HepG2 (cell line): Measurements from ENCODE around the gene FAM169A. TPM values are rescaled to one million over a fixed set of nuclear protein-coding genes. Genes with fewer than 3 reads are reported as not detected.

Source experiments
- ARHGAP35 ChIP-seq: sonication (generic); formaldehyde crosslinking; IDR thresholded peaks from 2 replicates; pipeline ENCODE4 v1.9.0; 2022; ENCODE audit warnings: mild to moderate bottlenecking, inconsistent platforms, moderate library complexity, missing genetic modification reagents, borderline replicate concordance
- DMAP1 ChIP-seq: IDR thresholded peaks from 2 replicates; pipeline ENCODE4 v1.6.1; 2016
- DRAP1 ChIP-seq: IDR thresholded peaks from 2 replicates; pipeline ENCODE4 v1.6.1; 2016; ENCODE audit warnings: missing genetic modification reagents, missing compliant biosample characterization
- ESRRA ChIP-seq: sonication (generic); formaldehyde crosslinking; IDR thresholded peaks from 2 replicates; pipeline ENCODE4 v1.5.1; 2020; ENCODE audit warnings: mild to moderate bottlenecking, low read depth, missing genetic modification reagents
- GMEB2 ChIP-seq: IDR thresholded peaks from 2 replicates; pipeline ENCODE4 v1.6.1; 2016; ENCODE audit warnings: missing biosample characterization, missing genetic modification reagents, low read depth
- KDM3A ChIP-seq: IDR thresholded peaks from 2 replicates; pipeline ENCODE4 v1.6.1; 2018; ENCODE audit warnings: low read depth, missing compliant biosample characterization
- MTERF4 ChIP-seq: sonication (generic); formaldehyde crosslinking; IDR thresholded peaks from 2 replicates; pipeline ENCODE4 v1.8.0; 2023; ENCODE audit warnings: mild to moderate bottlenecking, missing genetic modification reagents
- NCOR1 ChIP-seq: fragments of 200-600 bp; sonication (generic); IDR thresholded peaks from 2 replicates; pipeline ENCODE4 v1.7.0; 2017; ENCODE audit warnings: antibody characterized with exemption, low read length, borderline replicate concordance
- NFYC ChIP-seq: IDR thresholded peaks from 2 replicates; pipeline ENCODE4 v1.6.1; 2016; ENCODE audit warnings: missing genetic modification reagents, missing compliant biosample characterization
- RARA ChIP-seq: IDR thresholded peaks from 2 replicates; pipeline ENCODE4 v1.6.1; 2016; ENCODE audit warnings: missing genetic modification reagents, missing compliant biosample characterization
- SIX1 ChIP-seq: sonication (generic); formaldehyde crosslinking; IDR thresholded peaks from 2 replicates; pipeline ENCODE4 v1.4.0; 2020; ENCODE audit warnings: missing genetic modification reagents, borderline replicate concordance
- SMAD9 ChIP-seq: sonication (generic); formaldehyde crosslinking; IDR thresholded peaks from 2 replicates; pipeline ENCODE4 v1.5.1; 2020; ENCODE audit warnings: mild to moderate bottlenecking, missing genetic modification reagents
- SPEN ChIP-seq: sonication (generic); formaldehyde crosslinking; IDR thresholded peaks from 2 replicates; pipeline ENCODE4 v1.5.1; 2020; ENCODE audit warnings: low read depth, mild to moderate bottlenecking, missing genetic modification reagents
- TBX2 ChIP-seq: sonication (generic); formaldehyde crosslinking; IDR thresholded peaks from 2 replicates; pipeline ENCODE4 v1.5.0; 2020; ENCODE audit warnings: missing genetic modification reagents, mild to moderate bottlenecking, borderline replicate concordance
- TGIF2 ChIP-seq: IDR thresholded peaks from 2 replicates; pipeline ENCODE4 v1.6.1; 2016; ENCODE audit warnings: control low read depth, missing compliant biosample characterization
- TMF1 ChIP-seq: sonication (generic); formaldehyde crosslinking; IDR thresholded peaks from 2 replicates; pipeline ENCODE4 v1.8.1; 2022; ENCODE audit warnings: low read depth, missing genetic modification reagents
- ZEB1 ChIP-seq: IDR thresholded peaks from 2 replicates; pipeline ENCODE4 v1.6.1; 2012; ENCODE audit warnings: mild to moderate bottlenecking, low read depth, inconsistent platforms; ENCODE audit not compliant: insufficient replicate concordance
- ZFYVE20 ChIP-seq: sonication (generic); formaldehyde crosslinking; IDR thresholded peaks from 2 replicates; pipeline ENCODE4 v1.8.0; 2023; ENCODE audit warnings: low read depth, mild to moderate bottlenecking, moderate library complexity, missing genetic modification reagents, borderline replicate concordance
- ZNF10 ChIP-seq: sonication (generic); formaldehyde crosslinking; IDR thresholded peaks from 2 replicates; pipeline ENCODE4 v1.4.0; 2020; ENCODE audit warnings: mild to moderate bottlenecking, low read depth, missing genetic modification reagents, borderline replicate concordance
- ZNF335 ChIP-seq: sonication (generic); formaldehyde crosslinking; IDR thresholded peaks from 2 replicates; pipeline ENCODE4 v1.4.0; 2020; ENCODE audit warnings: missing genetic modification reagents
- ZNF484 ChIP-seq: sonication (generic); formaldehyde crosslinking; IDR thresholded peaks from 2 replicates; pipeline ENCODE4 v1.5.1; 2020; ENCODE audit warnings: mild to moderate bottlenecking, low read depth, missing genetic modification reagents, borderline replicate concordance
- ZNF556 ChIP-seq: sonication (generic); formaldehyde crosslinking; IDR thresholded peaks from 2 replicates; pipeline ENCODE4 v1.4.0; 2020; ENCODE audit warnings: mild to moderate bottlenecking, missing genetic modification reagents, borderline replicate concordance
- ZNF691 ChIP-seq: sonication (generic); formaldehyde crosslinking; IDR thresholded peaks from 2 replicates; pipeline ENCODE4 v1.4.0; 2020; ENCODE audit warnings: missing genetic modification reagents, low read depth, mild to moderate bottlenecking, borderline replicate concordance
- ZNF710 ChIP-seq: sonication (generic); formaldehyde crosslinking; IDR thresholded peaks from 2 replicates; pipeline ENCODE4 v1.5.0; 2020; ENCODE audit warnings: mild to moderate bottlenecking, missing genetic modification reagents, borderline replicate concordance
- ZNF75D ChIP-seq: sonication (generic); formaldehyde crosslinking; IDR thresholded peaks from 2 replicates; pipeline ENCODE4 v1.8.1; 2023; ENCODE audit warnings: missing genetic modification reagents, mild to moderate bottlenecking, borderline replicate concordance
- polyA plus RNA-seq, 8 experiments: library from polyadenylated mRNA; depleted of rRNA in 3 of 8; stranded (reverse) in 7 of 8; unstranded in 1 of 8; fragments of >200 nt; fragmentation: Illumina TruSeq in 4 of 8; extraction: Trizol in 4 of 8; gene quantifications; 2 replicates each; pipeline versions ENCODE4 v1.2.1 to v1.2.3, GENCODE V29; 2011 to 2016; ENCODE audit warnings: low read depth in 4 of 8, missing spikeins in 1 of 8, mixed read lengths in 1 of 8; ENCODE audit not compliant: insufficient read depth in 1 of 8
- total RNA-seq, 5 experiments: library from RNA; depleted of rRNA; stranded (reverse); fragments of >200 nt; fragmentation: Illumina TruSeq; extraction: Trizol; gene quantifications; 2 replicates each; pipeline ENCODE4 v1.2.3, GENCODE V29; 2016; ENCODE audit warnings: low read depth in 1 of 5

FAM169A gene
- total and polyA plus RNA-seq, 2 of the 13 experiments (the other 11 are each of a cell fraction or from before 2014, with no cell fraction given) = 21.1 to 110 TPM

- TF ChIP-seq ESRRA (peak; percentile 25; the same call in 1 of the 2 replicates), SPEN (no peak), DMAP1 (peak; percentile 29; the same call in 1 of the 2 replicates), SIX1 (CRISPR knock-in tag) (peak; percentile 90), TBX2 (peak; percentile 73; the same call in 1 of the 2 replicates), TGIF2 (CRISPR knock-in tag) (no peak), ZNF691 (CRISPR knock-in tag) (no peak), RARA (peak; percentile 66), SMAD9 (CRISPR knock-in tag) (no peak), ZNF556 (CRISPR knock-in tag) (no peak), TMF1 (no peak), ZFYVE20 (CRISPR knock-in tag) (no peak), NCOR1 (peak; percentile 50; the same call in 1 of the 2 replicates), DRAP1 (no peak), ZNF484 (CRISPR knock-in tag) (no peak), ZNF335 (CRISPR knock-in tag) (no peak), ZNF10 (CRISPR knock-in tag) (no peak), NFYC (CRISPR knock-in tag) (no peak), MTERF4 (CRISPR knock-in tag) (no peak), ARHGAP35 (no peak), ZEB1 (no peak), ZNF710 (CRISPR knock-in tag) (peak; percentile 69; the same call in 1 of the 2 replicates), KDM3A (CRISPR knock-in tag) (no peak), ZNF75D (CRISPR knock-in tag) (no peak), GMEB2 (CRISPR knock-in tag) (no peak)
Observed at GRCh38 chr5:74877624-74878304, 11.6 kb upstream of the FAM169A start (continued).
